Raji (cell line): ENCODE data around the gene TEX29.

Experiments used
- POLR2A ChIP-seq: IDR thresholded peaks from 2 replicates; pipeline ENCODE4 v1.6.1; 2011; ENCODE audit warnings: low read depth, low read length, control low read depth; ENCODE audit not compliant: insufficient read depth

Gene TEX29

DNA sequence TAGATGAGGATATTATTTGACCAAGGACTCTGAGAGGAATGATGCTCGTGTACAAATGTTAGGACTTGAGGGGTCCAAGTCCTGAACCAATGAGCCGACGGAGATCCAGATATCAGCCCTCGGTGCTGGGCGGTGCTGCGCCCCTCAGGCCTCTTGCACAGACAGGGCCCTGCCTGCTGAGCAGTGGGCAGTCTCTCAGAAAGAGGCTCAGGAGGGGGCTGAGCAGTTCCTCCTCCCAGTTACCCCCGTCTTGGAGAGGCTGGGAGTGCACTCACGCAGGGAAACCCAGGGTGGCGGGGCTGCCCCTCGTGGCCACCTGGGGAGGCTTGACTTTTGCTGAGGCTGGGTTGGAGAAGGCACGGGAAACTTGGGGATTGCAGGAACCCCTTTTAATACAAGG lies 18.4 kb downstream of the TEX29 start:
- TF ChIP-seq POLR2A = no peak

DNA sequence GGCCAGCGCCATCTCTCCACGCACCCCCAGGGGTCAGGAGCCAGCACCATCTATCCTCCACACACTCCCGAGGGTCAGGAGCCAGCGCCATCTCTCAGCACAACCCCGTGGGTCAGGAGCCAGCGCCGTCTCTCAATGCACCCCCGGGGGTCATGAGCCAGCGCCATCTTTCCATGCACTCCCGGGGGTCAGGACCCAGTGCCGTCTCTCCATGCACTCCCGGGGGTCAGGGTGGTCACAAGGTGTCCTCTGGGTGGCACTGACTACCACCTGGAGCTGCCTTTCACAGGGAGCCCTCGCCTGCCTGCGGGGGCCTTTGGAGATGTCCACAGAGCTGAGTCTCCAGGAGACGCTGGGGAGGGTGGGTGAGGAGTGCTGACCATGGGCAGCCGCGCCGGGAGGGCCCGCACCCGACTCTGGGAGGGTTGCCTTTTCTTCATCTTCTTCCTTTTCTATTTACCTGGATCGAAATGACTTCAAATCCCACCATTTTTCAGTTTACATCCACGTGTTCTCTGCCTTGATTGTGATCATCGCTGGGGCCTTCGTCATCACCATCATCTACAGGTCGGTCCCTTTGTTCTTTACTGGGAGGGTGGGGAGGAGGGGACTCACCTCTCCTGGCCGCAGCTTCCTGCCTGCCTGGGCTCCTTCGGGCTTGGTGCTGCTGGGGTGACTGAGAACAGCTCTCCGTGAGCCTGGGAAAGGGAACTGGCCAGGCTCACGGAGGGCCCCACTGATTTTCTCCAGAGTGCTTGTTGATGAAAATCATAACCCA lies 19.1 kb downstream of the TEX29 start:
- no peak for TF ChIP-seq POLR2A

DNA sequence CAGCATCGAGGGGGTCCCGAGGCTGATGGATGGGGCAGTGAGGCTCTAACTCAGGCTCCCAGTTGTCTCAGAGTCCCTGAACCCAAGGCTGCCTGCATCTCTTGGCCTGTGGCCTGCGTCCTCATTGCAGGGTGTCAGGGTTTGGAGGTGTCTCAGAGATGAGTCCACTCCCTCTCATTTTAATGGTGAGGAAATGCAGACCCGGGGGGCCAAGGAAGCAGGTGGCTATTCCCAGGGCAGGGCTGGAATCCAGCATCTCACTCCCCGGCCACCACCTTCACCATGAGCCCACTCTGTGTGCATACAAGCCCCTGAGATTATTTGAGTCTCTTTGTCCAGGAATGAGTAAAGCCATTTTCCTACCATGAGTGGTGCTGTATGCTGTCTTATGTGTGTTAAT lies 21.4 kb downstream of the TEX29 start:
- no peak for TF ChIP-seq POLR2A

DNA sequence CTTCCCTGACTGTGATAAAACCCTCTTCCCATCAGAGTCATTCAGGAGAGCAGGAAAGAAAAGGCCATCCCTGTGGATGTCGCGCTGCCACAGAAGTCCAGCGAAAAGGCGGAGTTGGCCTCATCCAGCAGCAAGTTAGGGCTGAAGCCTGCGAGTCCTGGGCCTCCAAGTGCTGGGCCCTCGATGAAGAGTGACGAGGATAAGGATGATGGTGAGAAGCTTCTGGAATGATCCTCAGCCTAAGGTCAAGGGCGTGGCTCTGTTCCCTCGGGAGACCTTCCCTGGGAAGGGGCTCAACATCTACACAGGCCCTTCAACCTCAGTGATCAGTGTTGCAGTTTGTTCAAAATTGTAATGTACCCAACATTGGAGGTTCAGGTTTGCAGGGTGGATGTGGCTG lies 22.3 kb downstream of the TEX29 start:
- no peak for TF ChIP-seq POLR2A

DNA sequence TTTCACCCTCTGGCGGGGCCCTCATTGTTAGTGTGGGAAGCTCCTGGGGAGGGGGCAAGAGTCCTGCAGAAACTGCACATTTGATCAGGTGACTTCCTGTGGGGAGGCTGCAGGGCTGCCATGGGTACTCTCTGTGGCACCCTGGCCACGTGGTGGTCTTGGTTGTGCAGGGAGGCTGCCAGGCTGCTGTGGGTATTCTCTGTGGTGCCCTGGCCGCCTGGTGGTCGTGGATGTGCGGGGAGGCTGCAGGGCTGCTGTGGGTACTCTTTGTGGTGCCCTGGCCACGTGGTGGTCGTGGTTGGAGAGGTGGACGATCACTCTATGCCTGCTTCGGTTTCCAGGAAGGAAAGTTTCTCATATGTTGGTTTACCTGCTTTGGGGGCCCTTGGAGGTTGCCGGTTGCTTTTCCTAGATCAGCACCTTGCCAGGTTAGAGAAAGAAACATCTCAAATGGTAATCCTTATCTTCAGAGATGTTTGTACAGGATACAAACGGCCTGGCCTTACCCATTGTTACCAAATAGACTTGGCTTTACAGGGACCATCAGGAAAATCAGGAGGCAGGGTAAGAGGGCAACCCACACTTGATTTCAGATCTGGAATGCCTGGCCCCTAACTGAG lies 22.9 kb downstream of the TEX29 start:
- TF ChIP-seq POLR2A = no peak

DNA sequence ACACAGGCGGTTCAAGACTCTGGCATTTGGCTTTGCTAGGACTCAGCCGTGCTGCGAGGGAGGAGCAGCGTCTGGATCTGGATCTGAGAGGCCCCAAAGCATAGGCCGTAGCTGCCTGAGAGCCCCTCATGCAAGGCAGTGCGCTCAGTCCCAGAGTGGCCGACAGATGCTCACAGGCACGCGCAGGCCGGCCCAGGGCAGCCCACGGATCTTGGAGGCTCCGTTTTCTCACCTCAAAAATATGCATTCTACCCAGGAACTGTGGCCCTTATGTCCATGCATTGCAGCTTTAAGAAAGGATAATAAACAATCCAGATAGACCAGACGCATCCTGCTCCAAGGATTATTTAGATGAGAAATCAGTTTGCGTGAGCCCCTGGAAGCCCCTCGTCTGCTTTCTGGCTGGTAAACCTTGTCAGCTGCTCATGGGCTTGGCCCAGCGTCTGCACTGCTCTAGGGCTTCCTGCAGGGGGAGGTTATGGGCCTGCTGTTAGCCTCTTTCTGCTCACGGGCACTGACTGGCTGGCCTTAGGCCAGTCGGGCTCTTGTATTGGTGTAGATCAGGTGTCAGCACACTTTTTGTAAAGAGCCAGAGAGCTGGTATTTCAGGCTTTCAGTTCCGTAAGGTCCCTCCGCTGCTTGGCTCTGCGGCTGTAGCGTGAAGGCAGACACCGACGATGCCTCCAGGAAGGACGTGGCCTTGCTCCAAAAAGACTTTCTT lies 24.2 kb downstream of the TEX29 start:
- no peak for TF ChIP-seq POLR2A

DNA sequence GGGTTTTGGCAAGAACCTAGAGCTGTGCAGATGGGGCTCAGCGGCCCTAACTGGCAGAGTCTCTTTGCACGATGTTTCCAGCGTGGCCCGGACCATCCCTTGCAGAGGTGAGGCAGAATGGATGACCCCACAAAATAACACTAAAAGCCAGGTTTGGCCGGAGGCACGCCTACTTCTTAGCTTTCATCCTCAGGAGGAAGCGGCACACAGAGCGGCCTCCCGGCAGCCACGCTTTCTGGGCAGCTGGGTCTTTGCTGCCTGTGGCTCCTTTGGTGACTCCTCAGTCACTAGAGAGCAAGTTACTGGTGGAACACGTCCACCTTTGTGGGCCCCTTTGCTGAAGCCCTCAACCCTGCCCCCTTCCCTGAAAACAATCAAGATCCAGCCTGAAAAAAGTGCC lies 25.2 kb downstream of the TEX29 start:
- no peak for TF ChIP-seq POLR2A

DNA sequence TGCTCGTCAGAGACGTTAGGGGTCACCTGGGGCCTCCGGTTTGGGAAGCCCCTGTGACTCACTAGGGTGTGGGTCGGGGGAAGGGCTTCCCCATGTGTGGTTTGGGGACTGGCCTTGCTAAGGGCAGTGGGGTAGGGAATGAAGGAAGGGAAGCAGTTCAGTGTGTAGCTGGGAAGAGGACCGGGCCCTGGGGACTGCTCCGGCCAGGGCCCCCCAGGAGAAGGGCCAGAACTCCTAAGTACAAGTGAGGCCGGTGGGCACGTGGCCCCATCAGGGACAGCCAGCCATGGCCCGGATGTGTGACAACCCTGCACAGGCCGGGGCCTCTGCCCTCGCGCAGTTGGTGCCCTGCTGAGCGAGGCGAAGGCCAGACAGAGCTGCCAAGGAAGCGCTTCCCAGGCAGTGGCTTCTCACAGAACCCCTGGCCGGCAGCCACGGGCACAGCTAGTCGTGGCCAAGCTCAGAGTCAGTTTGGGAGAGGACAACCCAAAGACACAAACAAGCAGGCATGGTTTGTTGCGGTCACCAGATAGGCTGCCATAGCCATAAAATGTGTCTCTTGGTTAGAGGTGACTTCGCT lies 25.7 kb downstream of the TEX29 start:
- no peak for TF ChIP-seq POLR2A

DNA sequence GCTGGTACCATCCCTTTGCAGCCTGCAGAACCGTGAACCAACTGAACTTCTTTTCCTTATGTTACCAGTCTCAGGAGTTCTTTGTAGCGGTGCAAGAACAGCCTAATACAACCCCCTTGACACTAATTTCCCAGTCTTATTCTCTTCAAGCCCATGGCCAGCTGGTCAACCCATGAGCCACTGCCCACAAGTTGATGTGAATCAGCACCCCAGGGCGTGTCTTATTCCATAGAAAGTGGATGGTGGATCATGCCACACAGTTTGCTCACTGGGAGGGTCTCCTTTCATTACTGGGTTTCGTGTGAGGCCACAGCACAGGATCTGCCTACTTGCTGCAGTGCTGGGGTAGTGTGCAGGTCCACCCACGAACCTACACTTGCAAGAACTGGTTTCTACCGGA lies 27.0 kb downstream of the TEX29 start:
- TF ChIP-seq POLR2A = no peak

DNA sequence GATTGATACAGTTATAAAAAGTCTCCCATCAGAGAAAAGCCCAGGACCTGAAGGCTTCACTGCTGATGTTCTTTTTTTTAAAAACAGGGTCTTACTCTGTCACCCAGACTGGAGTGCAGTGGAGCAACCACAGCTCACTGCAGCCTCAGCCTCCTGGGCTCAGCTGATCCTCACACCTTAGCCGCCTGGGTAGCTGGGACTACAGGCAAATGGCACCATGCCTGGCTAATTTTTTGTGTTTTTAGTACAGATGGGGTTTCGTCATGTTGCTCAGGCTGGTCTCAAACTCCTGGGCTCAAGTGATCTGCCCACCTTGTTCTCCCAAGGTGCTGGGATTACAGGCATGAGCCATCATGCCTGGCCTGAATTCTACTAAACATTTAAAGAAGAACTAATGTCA lies 33.1 kb downstream of the TEX29 start:
- no peak for TF ChIP-seq POLR2A

DNA sequence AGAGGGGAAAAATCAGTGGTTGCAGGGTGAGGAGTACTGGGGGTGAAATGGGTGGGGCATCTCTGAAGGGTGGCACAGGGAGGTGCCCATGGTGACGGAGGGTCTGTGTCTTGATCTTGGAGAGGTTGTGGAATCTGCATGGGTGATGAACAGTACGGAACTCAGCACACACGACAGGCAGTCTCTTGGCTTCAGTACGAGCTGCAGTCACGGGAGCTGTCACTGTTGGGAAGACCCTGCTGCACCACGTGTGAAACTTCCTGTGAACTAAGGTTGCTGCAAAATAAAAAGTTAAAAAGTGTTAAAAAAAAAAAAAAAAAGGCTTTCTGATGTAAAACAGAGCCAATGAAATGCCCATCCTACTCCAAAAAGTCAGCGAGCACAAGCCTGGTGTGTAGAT lies 34.3 kb downstream of the TEX29 start:
- TF ChIP-seq POLR2A = no peak

DNA sequence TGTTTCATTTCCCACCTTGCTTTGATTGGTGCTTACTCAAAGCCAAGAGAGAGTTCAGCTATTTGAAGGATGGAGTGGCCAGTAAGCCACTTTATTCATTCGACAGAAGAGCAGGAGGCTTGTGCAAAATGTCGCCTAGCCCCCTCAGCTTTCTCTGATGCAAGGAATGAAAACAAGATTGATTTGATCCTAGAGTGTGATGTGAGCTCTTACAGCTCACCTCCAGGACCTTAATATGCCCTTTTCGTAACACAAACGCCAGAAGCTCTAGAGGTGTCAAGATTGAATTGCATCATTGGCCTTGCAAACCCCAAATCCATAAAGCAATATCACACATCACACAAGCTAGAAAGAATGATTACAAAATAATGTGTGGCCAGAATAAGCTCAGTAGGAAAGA lies 36.4 kb downstream of the TEX29 start:
- no peak for TF ChIP-seq POLR2A

DNA sequence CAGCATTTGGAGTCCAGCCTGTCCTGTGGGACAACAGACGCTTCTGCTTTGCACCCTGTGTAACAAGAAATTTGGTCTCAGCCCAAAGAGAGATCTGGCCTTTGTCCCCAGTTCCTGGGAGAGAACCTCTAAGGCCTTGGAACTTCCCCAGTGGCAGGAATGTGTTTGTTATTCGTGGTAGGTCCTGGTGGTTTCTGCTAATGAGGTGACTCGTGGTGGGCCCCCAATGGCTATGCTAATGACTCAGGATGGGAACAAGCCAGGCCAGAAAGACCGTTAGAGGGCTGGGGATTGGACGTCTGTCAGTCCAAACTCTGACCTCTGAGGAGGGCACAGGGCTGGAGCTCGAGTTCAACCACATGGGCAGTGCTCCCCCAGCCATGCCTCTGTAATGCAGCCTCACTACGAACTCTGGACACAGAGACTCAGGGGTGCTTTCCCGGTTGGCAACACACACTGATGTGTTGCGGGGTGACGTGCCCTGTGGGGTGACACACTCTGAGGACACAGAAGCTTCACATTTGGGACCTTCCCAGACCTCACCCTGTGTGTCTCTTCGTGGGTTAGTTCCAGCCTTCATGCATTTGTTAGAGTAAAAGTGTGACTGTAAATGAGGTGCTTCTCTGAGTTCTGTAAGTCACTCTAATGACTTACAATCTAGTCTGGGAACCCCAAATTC lies 38.9 kb downstream of the TEX29 start:
- no peak for TF ChIP-seq POLR2A

DNA sequence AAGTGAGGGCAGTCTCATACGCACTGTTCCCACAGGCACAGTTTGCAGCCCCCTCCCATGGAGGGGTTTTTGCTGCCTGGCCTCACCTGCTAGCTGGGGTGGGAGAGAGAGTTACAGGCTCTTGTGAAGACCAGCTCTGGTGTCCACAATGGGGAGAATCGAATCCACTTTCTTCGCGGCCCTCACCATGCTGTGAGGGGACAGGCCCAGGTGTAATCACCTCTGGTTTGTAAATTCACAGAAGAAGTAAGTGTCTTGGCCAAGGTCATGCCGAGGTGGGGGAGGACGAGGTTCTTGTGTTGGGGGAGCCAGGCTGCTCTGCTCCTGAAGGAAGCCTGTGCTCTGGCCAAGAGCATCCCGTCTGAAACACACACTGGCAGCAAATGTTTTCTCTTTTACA lies 39.5 kb downstream of the TEX29 start:
- TF ChIP-seq POLR2A = no peak

DNA sequence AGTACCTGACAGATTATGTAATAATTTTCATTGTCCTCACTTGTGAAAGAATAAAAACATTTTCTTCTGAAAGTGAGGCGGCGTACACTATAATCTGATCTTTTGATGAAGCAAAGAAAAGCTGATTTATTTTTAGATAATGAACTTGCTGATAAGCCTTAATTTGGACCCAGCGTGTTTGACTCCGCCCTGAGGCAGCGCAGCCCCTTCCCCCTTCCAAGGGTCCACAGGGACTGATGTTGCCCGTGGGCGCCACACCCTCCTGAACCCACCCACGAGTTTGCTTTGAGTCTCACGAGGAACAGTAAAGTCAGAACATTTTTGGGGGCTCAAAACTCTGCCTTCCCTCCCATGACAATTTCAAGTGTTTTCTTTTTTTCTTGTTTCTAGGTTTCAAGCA lies 40.0 kb downstream of the TEX29 start:
- no peak for TF ChIP-seq POLR2A
